NT2/D1 (cell line): ENCODE measurements around the gene FAM163B.

Experiments
- YY1 ChIP-seq: IDR thresholded peaks from 2 replicates; pipeline ENCODE4 v1.6.1; 2011; ENCODE audit not compliant: insufficient read length, insufficient read depth
- ZNF274 ChIP-seq: IDR thresholded peaks from 2 replicates; pipeline ENCODE4 v1.6.1; 2011; ENCODE audit warnings: mild to moderate bottlenecking, low read depth, low read length

DNA sequence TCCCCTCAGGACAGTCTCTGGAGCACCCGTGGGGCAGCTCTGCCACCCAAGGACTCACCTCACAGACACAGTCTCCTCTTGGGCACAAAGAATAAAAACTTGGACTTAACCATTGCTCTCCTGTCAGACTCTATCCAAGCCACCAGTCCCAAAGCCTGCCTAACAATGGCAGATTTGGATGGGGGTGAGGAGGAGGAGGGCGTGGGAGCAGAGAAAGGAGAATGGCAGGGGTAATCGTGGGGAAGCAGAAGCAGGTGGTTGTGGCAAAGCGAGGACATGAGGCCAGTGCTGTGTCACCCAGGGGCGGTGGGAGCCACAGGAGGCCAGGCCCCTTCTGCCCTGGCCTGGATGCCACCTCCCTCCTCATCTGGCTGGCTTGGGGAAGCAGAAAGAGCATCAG, 5.5 kb upstream of the FAM163B start:
- TF ChIP-seq YY1 (no peak), ZNF274 (no peak)
